NT2/D1 (cell line): ENCODE data around the gene CYTH2.
A peak's percentile ranks its signal among the peaks of the same experiment; 100 is the strongest.

Experiments
- DNase-seq: peaks from one replicate; pipeline ENCODE4 v3.0.0-alpha.2; 2011; ENCODE audit warnings: low read depth, low spot score
- H3K27me3 ChIP-seq: 2 replicates; pipeline ENCODE4 v1.6.0; 2011; ENCODE audit warnings: mild to moderate bottlenecking; ENCODE audit not compliant: insufficient read length, insufficient read depth
- H3K36me3 ChIP-seq: 2 replicates; pipeline ENCODE4 v1.6.1; 2011; ENCODE audit warnings: mild to moderate bottlenecking, low read length, mixed read lengths; ENCODE audit not compliant: insufficient read depth, insufficient read length
- H3K4me1 ChIP-seq: 2 replicates; pipeline ENCODE4 v1.5.1; 2011; ENCODE audit not compliant: insufficient read depth, insufficient read length
- H3K4me3 ChIP-seq: 2 replicates; pipeline ENCODE4 v1.5.1; 2011; ENCODE audit warnings: low read depth; ENCODE audit not compliant: insufficient read length
- H3K9ac ChIP-seq: 2 replicates; pipeline ENCODE4 v1.6.0; 2011; ENCODE audit warnings: low read depth; ENCODE audit not compliant: insufficient read length
- H3K9me3 ChIP-seq: 2 replicates; pipeline ENCODE4 v1.5.1; 2011; ENCODE audit warnings: mild to moderate bottlenecking, low read length; ENCODE audit not compliant: insufficient read depth
- SUZ12 ChIP-seq: IDR thresholded peaks from 2 replicates; pipeline ENCODE4 v1.6.1; 2011; ENCODE audit not compliant: insufficient read length, insufficient read depth; ENCODE audit errors: extremely low read depth
- YY1 ChIP-seq: IDR thresholded peaks from 2 replicates; pipeline ENCODE4 v1.6.1; 2011; ENCODE audit not compliant: insufficient read length, insufficient read depth
- ZNF274 ChIP-seq: IDR thresholded peaks from 2 replicates; pipeline ENCODE4 v1.6.1; 2011; ENCODE audit warnings: mild to moderate bottlenecking, low read depth, low read length

Gene CYTH2

DNA sequence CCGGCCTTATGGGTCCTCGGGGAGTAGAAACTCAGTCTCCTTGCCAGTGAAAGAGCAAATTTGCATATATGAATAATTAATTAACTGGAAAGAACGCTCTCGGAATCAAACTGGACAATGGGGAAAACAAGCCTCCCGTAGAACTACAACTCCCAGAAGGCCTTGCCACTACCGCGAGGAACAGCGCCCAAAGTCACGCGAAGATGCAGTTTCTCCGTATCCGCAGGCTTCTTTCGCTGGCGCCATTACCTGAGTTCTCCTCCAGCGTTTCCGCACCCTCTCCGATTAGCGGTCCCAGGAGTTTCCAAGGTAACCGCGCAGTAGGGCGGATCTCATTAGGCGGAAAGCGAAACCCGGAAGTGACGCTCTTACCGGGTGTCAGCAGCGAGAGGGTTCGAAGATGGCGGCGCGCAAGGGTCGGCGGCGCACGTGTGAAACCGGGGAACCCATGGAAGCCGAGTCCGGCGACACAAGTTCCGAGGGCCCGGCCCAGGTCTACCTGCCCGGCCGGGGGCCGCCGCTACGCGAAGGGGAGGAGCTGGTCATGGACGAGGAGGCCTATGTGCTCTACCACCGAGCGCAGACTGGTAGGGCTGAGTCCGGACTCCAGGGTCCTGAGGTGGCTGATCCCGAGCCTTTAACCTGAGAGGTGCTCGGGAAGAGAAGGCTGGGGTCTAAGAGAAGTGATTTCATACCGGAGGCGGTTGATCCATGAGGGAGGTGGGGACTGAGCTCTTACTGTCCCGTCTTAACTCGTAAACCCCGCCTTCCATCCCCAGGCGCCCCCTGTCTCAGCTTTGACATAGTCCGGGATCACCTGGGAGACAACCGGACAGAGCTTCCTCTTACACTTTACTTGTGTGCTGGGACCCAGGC lies 23.3 kb upstream of the CYTH2 start, which contains the start of gene GRWD1:
Gene GRWD1, plus strand, starts transcription at position 378 of the 876 bp plus-strand sequence. Its CDS starts 23 bp downstream, at position 401.
- Histone ChIP-seq H3K9me3 (no peaks in the 10 kb centered on the region), H3K27me3 (peaks cover 24% of the 10 kb centered on the region), H3K4me3 (peak within 1 kb of the TSS; percentile 93), H3K36me3 (peaks cover 40% of the 10 kb centered on the region), H3K4me1 (peaks cover 4% of the 10 kb centered on the region), H3K9ac (peak within 1 kb of the TSS; percentile 94)
- no peak for TF ChIP-seq ZNF274
- TF ChIP-seq YY1: peak; percentile 80
- TF ChIP-seq SUZ12: no peak
- DNase-seq: peak; percentile 89

DNA sequence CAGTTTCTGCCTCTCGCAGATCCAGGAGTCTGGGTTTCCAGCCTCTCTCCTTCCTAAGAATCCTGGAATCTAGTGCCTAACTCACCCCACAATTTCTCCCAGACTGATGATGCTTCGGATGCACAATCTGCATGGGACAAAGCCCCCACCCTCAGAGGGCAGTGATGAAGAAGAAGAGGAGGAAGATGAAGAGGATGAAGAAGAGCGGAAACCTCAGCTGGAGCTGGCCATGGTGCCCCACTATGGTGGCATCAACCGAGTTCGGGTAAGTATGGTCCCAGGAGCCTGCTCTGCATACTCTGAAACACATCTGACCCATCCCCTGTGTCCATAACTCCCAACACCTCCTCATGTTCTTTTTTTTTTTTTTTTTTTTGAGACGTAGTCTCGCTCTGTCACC lies 22.6 kb upstream of the CYTH2 start:
- no peak for DNase-seq
- peak overlapping the region; percentile 93 for H3K4me3 ChIP-seq
- H3K4me1 ChIP-seq: peaks cover 4% of the 10 kb centered on the region
- peaks cover 47% of the 10 kb centered on the region for H3K36me3 ChIP-seq
- TF ChIP-seq ZNF274 (no peak), YY1 (no peak), SUZ12 (no peak)
- peaks cover 23% of the 10 kb centered on the region for H3K27me3 ChIP-seq
- peak overlapping the region; percentile 94 for H3K9ac ChIP-seq
- no peaks in the 10 kb centered on the region for H3K9me3 ChIP-seq

DNA sequence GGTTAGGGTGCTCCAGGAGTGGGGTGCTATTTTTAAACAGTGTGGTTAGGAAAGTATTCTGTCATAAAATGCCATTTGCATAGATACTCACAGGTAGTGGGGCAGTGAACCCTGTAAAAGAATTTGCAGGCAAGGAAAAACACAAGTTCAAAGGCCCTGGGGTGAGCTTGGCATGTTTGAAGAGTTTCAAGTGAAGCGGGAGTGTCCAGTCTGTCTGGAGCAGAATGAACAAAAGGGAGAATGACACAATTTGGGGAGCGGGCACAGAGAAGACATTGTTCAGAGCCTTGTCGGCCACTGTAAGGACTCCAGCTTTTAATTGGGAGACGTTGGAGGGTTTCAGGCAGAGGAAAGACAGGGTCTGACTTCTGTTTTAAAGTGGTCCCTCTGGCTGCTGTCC lies 20.6 kb upstream of the CYTH2 start:
- Histone ChIP-seq H3K4me3 (no peak overlapping the region), H3K27me3 (peaks cover 11% of the 10 kb centered on the region), H3K36me3 (peaks cover 64% of the 10 kb centered on the region), H3K9ac (no peak overlapping the region), H3K9me3 (no peaks in the 10 kb centered on the region), H3K4me1 (peaks cover 2% of the 10 kb centered on the region)
- TF ChIP-seq YY1 (no peak), ZNF274 (no peak), SUZ12 (no peak)
- DNase-seq: no peak

- Histone ChIP-seq H3K36me3 (peaks cover 80% of the 10 kb centered on the region), H3K4me1 (peaks cover 2% of the 10 kb centered on the region), H3K4me3 (no peak overlapping the region), H3K9me3 (no peaks in the 10 kb centered on the region), H3K9ac (no peak overlapping the region), H3K27me3 (no peaks in the 10 kb centered on the region)
- no peak for DNase-seq
- TF ChIP-seq YY1: no peak
- no peak for TF ChIP-seq SUZ12
- no peak for TF ChIP-seq ZNF274
These were observed 18.7 kb upstream of the CYTH2 start for GRCh38 chr19:48450441-48450840.

DNA sequence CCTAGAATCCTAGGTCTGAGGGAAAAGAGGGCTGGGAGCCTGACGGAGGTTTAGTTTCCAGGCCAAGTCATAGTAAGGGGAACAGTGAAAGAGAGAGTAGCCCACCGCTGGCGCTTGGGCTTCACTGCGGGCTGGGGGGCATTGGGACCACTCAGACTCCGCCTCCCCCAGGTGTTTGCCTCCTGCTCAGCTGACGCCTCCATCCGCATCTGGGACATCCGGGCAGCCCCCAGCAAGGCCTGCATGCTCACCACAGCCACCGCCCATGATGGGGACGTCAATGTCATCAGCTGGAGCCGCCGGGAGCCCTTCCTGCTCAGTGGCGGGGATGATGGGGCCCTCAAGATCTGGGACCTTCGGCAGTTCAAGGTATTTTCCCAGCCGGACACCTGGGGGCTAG lies 18.3 kb upstream of the CYTH2 start:
- no peak overlapping the region for H3K9ac ChIP-seq
- H3K36me3 ChIP-seq: peaks cover 84% of the 10 kb centered on the region
- peaks cover 2% of the 10 kb centered on the region for H3K4me1 ChIP-seq
- H3K27me3 ChIP-seq: no peaks in the 10 kb centered on the region
- no peaks in the 10 kb centered on the region for H3K9me3 ChIP-seq
- no peak overlapping the region for H3K4me3 ChIP-seq
- DNase-seq: no peak
- TF ChIP-seq ZNF274: no peak
- TF ChIP-seq SUZ12: no peak
- TF ChIP-seq YY1: no peak

DNA sequence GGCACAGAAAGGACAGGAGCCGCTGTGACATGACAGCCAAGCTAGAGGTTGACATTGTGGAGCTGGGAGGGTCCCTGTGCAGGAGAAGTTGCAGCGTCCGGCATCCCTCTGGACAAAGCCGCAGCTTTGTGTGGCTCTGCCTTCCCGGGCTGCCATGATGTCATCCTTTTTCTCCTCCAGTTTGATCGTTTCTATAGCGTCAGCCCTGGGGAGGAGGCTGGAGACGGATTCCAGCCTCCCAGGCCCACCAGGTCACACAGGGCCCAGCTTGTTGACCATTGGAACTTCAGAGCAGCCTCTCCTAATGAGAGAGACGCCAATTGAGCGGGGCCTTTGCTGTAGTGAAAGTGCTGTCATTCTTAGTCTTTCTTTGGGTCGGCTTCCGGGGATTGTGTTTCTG lies 17.5 kb upstream of the CYTH2 start:
- no peak for TF ChIP-seq SUZ12
- TF ChIP-seq ZNF274: no peak
- TF ChIP-seq YY1: no peak

DNA sequence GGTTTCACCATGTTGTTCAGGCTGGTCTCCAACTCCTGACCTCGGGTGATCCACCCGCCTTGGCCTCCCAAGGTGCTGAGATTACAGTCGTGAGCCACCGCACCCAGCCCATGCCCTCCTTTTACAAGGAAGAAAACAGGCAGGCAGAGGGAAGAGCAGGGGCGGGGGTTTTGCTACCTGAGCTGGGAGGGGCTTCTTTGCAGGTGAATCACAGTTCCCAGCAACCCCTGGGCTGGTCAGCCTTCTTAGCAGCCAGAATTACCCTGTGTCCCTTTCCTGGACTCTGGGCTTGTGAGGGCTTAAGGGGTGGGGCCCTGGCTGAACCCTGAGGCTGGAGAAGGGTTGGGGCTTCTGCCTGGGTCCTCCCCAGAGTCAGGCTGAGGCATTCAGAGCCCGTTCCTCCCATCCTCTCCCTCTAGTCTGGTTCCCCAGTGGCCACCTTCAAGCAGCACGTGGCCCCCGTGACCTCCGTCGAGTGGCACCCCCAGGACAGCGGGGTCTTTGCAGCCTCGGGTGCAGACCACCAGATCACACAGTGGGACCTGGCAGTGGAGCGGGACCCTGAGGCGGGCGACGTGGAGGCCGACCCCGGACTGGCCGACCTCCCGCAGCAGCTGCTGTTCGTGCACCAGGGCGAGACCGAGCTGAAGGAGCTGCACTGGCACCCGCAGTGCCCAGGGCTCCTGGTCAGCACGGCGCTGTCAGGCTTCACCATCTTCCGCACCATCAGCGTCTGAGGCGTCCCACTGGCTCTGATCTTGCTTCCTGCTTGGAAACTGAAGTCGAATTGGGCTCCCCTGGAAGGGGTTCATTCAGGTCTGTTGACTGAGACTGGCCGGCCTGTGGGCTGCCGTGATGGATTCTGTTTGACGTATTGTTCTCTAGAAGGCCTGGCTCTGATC lies 16.6 kb upstream of the CYTH2 start:
- Histone ChIP-seq H3K36me3 (peaks cover 93% of the 10 kb centered on the region), H3K9ac (no peak overlapping the region), H3K4me3 (no peak overlapping the region), H3K9me3 (no peaks in the 10 kb centered on the region), H3K4me1 (no peaks in the 10 kb centered on the region), H3K27me3 (no peaks in the 10 kb centered on the region)
- DNase-seq: no peak
- TF ChIP-seq ZNF274 (no peak), YY1 (no peak), SUZ12 (no peak)

More for the DNA sequence above, 17.5 kb upstream of the CYTH2 start:
- no peak overlapping the region for H3K4me3 ChIP-seq
- peaks cover under 1% of the 10 kb centered on the region for H3K4me1 ChIP-seq
- H3K27me3 ChIP-seq: no peaks in the 10 kb centered on the region
- H3K36me3 ChIP-seq: peaks cover 88% of the 10 kb centered on the region
- no peak overlapping the region for H3K9ac ChIP-seq
- no peak for DNase-seq
- no peaks in the 10 kb centered on the region for H3K9me3 ChIP-seq
